Stimulated activated CD4-positive, alpha-beta T cell treated with anti-CD3 and anti-CD28 coated beads, Interleukin-2, amount 100 ng/mL, for 48 hours (primary cell): ENCODE data around the gene AK3.
A peak's percentile ranks its signal among the peaks of the same experiment; 100 is the strongest.
"Not testable (repeated sequence)": the region's sequence is repeated elsewhere in the genome, so short reads cannot be mapped to it uniquely, and the experiment has no call there.

Source experiments
- DNase-seq, 2 donors: peaks; one replicate each; pipeline ENCODE4 v3.0.0-alpha.2; 2020

The AK3 gene

GRCh38 chr9:4740638-4741364, at the start of gene AK3:
TSS of gene AK3 (minus strand) at chr9:4741202. CDS start at chr9:4741087, 115 bp downstream.
- peak; percentile 68 to 75 for DNase-seq

GRCh38 chr9:4788703-4789102, 47.7 kb upstream of the AK3 start:
- DNase-seq: no peak

- DNase-seq: no peak
These were observed 46.9 kb upstream of the AK3 start for GRCh38 chr9:4787876-4788275.

GRCh38 chr9:4786599-4786998, 45.6 kb upstream of the AK3 start:
- no peak for DNase-seq

GRCh38 chr9:4784403-4784802, 43.4 kb upstream of the AK3 start:
- DNase-seq: no peak

- DNase-seq: not testable (repeated sequence)
These were observed 42.2 kb upstream of the AK3 start for GRCh38 chr9:4783191-4783590.

- DNase-seq: no peak
These were observed 40.4 kb upstream of the AK3 start for GRCh38 chr9:4781408-4781807.

GRCh38 chr9:4780651-4781050, 39.6 kb upstream of the AK3 start:
- no peak for DNase-seq

- DNase-seq: not testable (repeated sequence)
These were observed 34.0 kb upstream of the AK3 start for GRCh38 chr9:4774958-4775357.

- no peak for DNase-seq
These were observed 33.2 kb upstream of the AK3 start for GRCh38 chr9:4774209-4774608.

GRCh38 chr9:4771788-4772187, 30.8 kb upstream of the AK3 start:
- DNase-seq: no peak

- DNase-seq: no peak
These were observed 28.5 kb upstream of the AK3 start for GRCh38 chr9:4769321-4770080.

GRCh38 chr9:4768681-4769080, 27.7 kb upstream of the AK3 start:
- no peak for DNase-seq

GRCh38 chr9:4764033-4764432, 23.0 kb upstream of the AK3 start:
- no peak for DNase-seq

- DNase-seq: no peak
These were observed 22.0 kb upstream of the AK3 start for GRCh38 chr9:4762886-4763541.

GRCh38 chr9:4762108-4762885, 21.3 kb upstream of the AK3 start:
- DNase-seq: peak; percentile 77 to 78

- no peak for DNase-seq
These were observed 19.1 kb upstream of the AK3 start for GRCh38 chr9:4760122-4760521.

- DNase-seq: no peak
These were observed 15.4 kb upstream of the AK3 start for GRCh38 chr9:4756420-4756819.

- no peak for DNase-seq
These were observed 14.1 kb upstream of the AK3 start for GRCh38 chr9:4755026-4755609.

GRCh38 chr9:4754530-4754929, 13.5 kb upstream of the AK3 start:
- DNase-seq: not testable (repeated sequence)

GRCh38 chr9:4750023-4750673, 9.1 kb upstream of the AK3 start:
- no peak for DNase-seq

- no peak for DNase-seq
These were observed 7.6 kb upstream of the AK3 start for GRCh38 chr9:4748612-4749011.
